ENCODE results near the gene SLC29A3.

SLC29A3 gene

GRCh38 chr10:71279590-71280170, 39.4 kb upstream of the SLC29A3 start:
- no peak overlapping the region for H3K27ac Mint-ChIP-seq
- no peak for DNase-seq (ENCODE audit: low spot score)
- H3K27me3 Mint-ChIP-seq (ENCODE audit: low read depth): no peaks in the 10 kb centered on the region
- no peak overlapping the region for H3K4me3 Mint-ChIP-seq
- H3K9me3 Mint-ChIP-seq: no peaks in the 10 kb centered on the region
- no peaks in the 10 kb centered on the region for H3K4me1 Mint-ChIP-seq (ENCODE audit: low read depth)
- H3K36me3 Mint-ChIP-seq (ENCODE audit: low read depth): no peaks in the 10 kb centered on the region

- H3K4me1 Mint-ChIP-seq (ENCODE audit: low read depth): no peaks in the 10 kb centered on the region
- H3K9me3 Mint-ChIP-seq: no peaks in the 10 kb centered on the region
- no peaks in the 10 kb centered on the region for H3K27me3 Mint-ChIP-seq (ENCODE audit: low read depth)
- no peak for DNase-seq (ENCODE audit: low spot score)
- no peak overlapping the region for H3K4me3 Mint-ChIP-seq
- H3K27ac Mint-ChIP-seq: no peak overlapping the region
- H3K36me3 Mint-ChIP-seq (ENCODE audit: low read depth): no peaks in the 10 kb centered on the region
Measured at GRCh38 chr10:71280216-71280615, 38.8 kb upstream of the SLC29A3 start.

- Mint-ChIP-seq H3K4me1 (ENCODE audit: low read depth) (no peaks in the 10 kb centered on the region), H3K9me3 (no peaks in the 10 kb centered on the region), H3K4me3 (no peak overlapping the region), H3K27ac (no peak overlapping the region), H3K27me3 (ENCODE audit: low read depth) (no peaks in the 10 kb centered on the region), H3K36me3 (ENCODE audit: low read depth) (no peaks in the 10 kb centered on the region)
- DNase-seq (ENCODE audit: low spot score): no peak
Measured at GRCh38 chr10:71280825-71281224, 38.2 kb upstream of the SLC29A3 start.

GRCh38 chr10:71281646-71282322, 37.3 kb upstream of the SLC29A3 start:
- Mint-ChIP-seq H3K4me3 (no peak overlapping the region), H3K9me3 (no peaks in the 10 kb centered on the region), H3K4me1 (ENCODE audit: low read depth) (no peaks in the 10 kb centered on the region), H3K27me3 (ENCODE audit: low read depth) (no peaks in the 10 kb centered on the region), H3K36me3 (ENCODE audit: low read depth) (no peaks in the 10 kb centered on the region), H3K27ac (no peak overlapping the region)
- no peak for DNase-seq (ENCODE audit: low spot score)

- no peaks in the 10 kb centered on the region for H3K4me1 Mint-ChIP-seq (ENCODE audit: low read depth)
- no peak for DNase-seq (ENCODE audit: low spot score)
- H3K4me3 Mint-ChIP-seq: no peak overlapping the region
- H3K27me3 Mint-ChIP-seq (ENCODE audit: low read depth): no peaks in the 10 kb centered on the region
- no peaks in the 10 kb centered on the region for H3K36me3 Mint-ChIP-seq (ENCODE audit: low read depth)
- H3K27ac Mint-ChIP-seq: no peak overlapping the region
- H3K9me3 Mint-ChIP-seq: no peaks in the 10 kb centered on the region
Measured at GRCh38 chr10:71282323-71282680, 36.8 kb upstream of the SLC29A3 start.

GRCh38 chr10:71283410-71283809, 35.6 kb upstream of the SLC29A3 start:
- Mint-ChIP-seq H3K36me3 (ENCODE audit: low read depth) (no peaks in the 10 kb centered on the region), H3K4me1 (ENCODE audit: low read depth) (no peaks in the 10 kb centered on the region), H3K27me3 (ENCODE audit: low read depth) (no peaks in the 10 kb centered on the region)

GRCh38 chr10:71283876-71284275, 35.2 kb upstream of the SLC29A3 start:
- Mint-ChIP-seq H3K27me3 (ENCODE audit: low read depth) (no peaks in the 10 kb centered on the region), H3K27ac (no peak overlapping the region), H3K4me1 (ENCODE audit: low read depth) (no peaks in the 10 kb centered on the region), H3K36me3 (ENCODE audit: low read depth) (no peaks in the 10 kb centered on the region), H3K9me3 (no peaks in the 10 kb centered on the region), H3K4me3 (no peak overlapping the region)
- DNase-seq (ENCODE audit: low spot score): no peak

More at GRCh38 chr10:71283410-71283809, 35.6 kb upstream of the SLC29A3 start:
- no peak overlapping the region for H3K4me3 Mint-ChIP-seq
- no peaks in the 10 kb centered on the region for H3K9me3 Mint-ChIP-seq
- no peak for DNase-seq (ENCODE audit: low spot score)
- no peak overlapping the region for H3K27ac Mint-ChIP-seq

GRCh38 chr10:71284544-71285179, 34.4 kb upstream of the SLC29A3 start:
- no peaks in the 10 kb centered on the region for H3K36me3 Mint-ChIP-seq (ENCODE audit: low read depth)
- no peak overlapping the region for H3K27ac Mint-ChIP-seq
- H3K4me3 Mint-ChIP-seq: no peak overlapping the region
- no peaks in the 10 kb centered on the region for H3K9me3 Mint-ChIP-seq
- no peaks in the 10 kb centered on the region for H3K4me1 Mint-ChIP-seq (ENCODE audit: low read depth)
- no peak for DNase-seq (ENCODE audit: low spot score)
- H3K27me3 Mint-ChIP-seq (ENCODE audit: low read depth): no peaks in the 10 kb centered on the region

GRCh38 chr10:71285180-71285545, 33.9 kb upstream of the SLC29A3 start:
- H3K27me3 Mint-ChIP-seq (ENCODE audit: low read depth): no peaks in the 10 kb centered on the region
- H3K4me1 Mint-ChIP-seq (ENCODE audit: low read depth): no peaks in the 10 kb centered on the region
- no peaks in the 10 kb centered on the region for H3K9me3 Mint-ChIP-seq
- H3K4me3 Mint-ChIP-seq: no peak overlapping the region
- DNase-seq (ENCODE audit: low spot score): no peak
- H3K27ac Mint-ChIP-seq: no peak overlapping the region
- H3K36me3 Mint-ChIP-seq (ENCODE audit: low read depth): no peaks in the 10 kb centered on the region

GRCh38 chr10:71285986-71286385, 33.1 kb upstream of the SLC29A3 start:
- no peaks in the 10 kb centered on the region for H3K27me3 Mint-ChIP-seq (ENCODE audit: low read depth)
- no peaks in the 10 kb centered on the region for H3K36me3 Mint-ChIP-seq (ENCODE audit: low read depth)

GRCh38 chr10:71286521-71287294, 32.4 kb upstream of the SLC29A3 start:
- Mint-ChIP-seq H3K27ac (no peak overlapping the region), H3K4me3 (no peak overlapping the region), H3K27me3 (ENCODE audit: low read depth) (no peaks in the 10 kb centered on the region), H3K9me3 (no peaks in the 10 kb centered on the region), H3K36me3 (ENCODE audit: low read depth) (no peaks in the 10 kb centered on the region), H3K4me1 (ENCODE audit: low read depth) (no peaks in the 10 kb centered on the region)
- DNase-seq (ENCODE audit: low spot score): no peak

More at GRCh38 chr10:71285986-71286385, 33.1 kb upstream of the SLC29A3 start:
- DNase-seq (ENCODE audit: low spot score): no peak
- no peak overlapping the region for H3K27ac Mint-ChIP-seq
- H3K4me3 Mint-ChIP-seq: no peak overlapping the region
- H3K9me3 Mint-ChIP-seq: no peaks in the 10 kb centered on the region
- no peaks in the 10 kb centered on the region for H3K4me1 Mint-ChIP-seq (ENCODE audit: low read depth)

- no peak overlapping the region for H3K4me3 Mint-ChIP-seq
- H3K27me3 Mint-ChIP-seq (ENCODE audit: low read depth): no peaks in the 10 kb centered on the region
- H3K27ac Mint-ChIP-seq: no peak overlapping the region
- H3K36me3 Mint-ChIP-seq (ENCODE audit: low read depth): no peaks in the 10 kb centered on the region
- H3K9me3 Mint-ChIP-seq: no peaks in the 10 kb centered on the region
- no peaks in the 10 kb centered on the region for H3K4me1 Mint-ChIP-seq (ENCODE audit: low read depth)
- no peak for DNase-seq (ENCODE audit: low spot score)
Measured at GRCh38 chr10:71287456-71287855, 31.6 kb upstream of the SLC29A3 start.

GRCh38 chr10:71288461-71288860, 30.6 kb upstream of the SLC29A3 start:
- no peaks in the 10 kb centered on the region for H3K9me3 Mint-ChIP-seq
- no peaks in the 10 kb centered on the region for H3K36me3 Mint-ChIP-seq (ENCODE audit: low read depth)
- H3K27ac Mint-ChIP-seq: no peak overlapping the region
- DNase-seq (ENCODE audit: low spot score): no peak
- no peak overlapping the region for H3K4me3 Mint-ChIP-seq
- no peaks in the 10 kb centered on the region for H3K27me3 Mint-ChIP-seq (ENCODE audit: low read depth)
- H3K4me1 Mint-ChIP-seq (ENCODE audit: low read depth): no peaks in the 10 kb centered on the region

GRCh38 chr10:71289421-71290130, 29.5 kb upstream of the SLC29A3 start:
- Mint-ChIP-seq H3K36me3 (ENCODE audit: low read depth) (no peaks in the 10 kb centered on the region), H3K4me3 (no peak overlapping the region), H3K9me3 (no peaks in the 10 kb centered on the region), H3K27me3 (ENCODE audit: low read depth) (no peaks in the 10 kb centered on the region), H3K4me1 (ENCODE audit: low read depth) (no peaks in the 10 kb centered on the region), H3K27ac (no peak overlapping the region)
- no peak for DNase-seq (ENCODE audit: low spot score)
